Right lobe of liver (tissue), 4 donors: Measurements from ENCODE around the gene CCDC63.

ENCODE experiments used
- CTCF ChIP-seq, 4 donors: fragments of 200-600 bp in 3 of 4; fragments of 450-650 bp in 1 of 4; IDR thresholded peaks; one replicate each; pipeline versions ENCODE4 v1.5.1 to v1.8.0; 2016 to 2022; ENCODE audit warnings: antibody characterized with exemption in 4 of 4, mild to moderate bottlenecking in 2 of 4
- POLR2A ChIP-seq: fragments of 450-650 bp; IDR thresholded peaks from one replicate; pipeline ENCODE4 v1.6.1; 2017; ENCODE audit warnings: antibody characterized with exemption, mild to moderate bottlenecking
- donor health status: DM: no; HTN: no; CAD: no.
- donor health status: DM: no; HTN: no; CAD: no.
- donor health status: DM: no; HTN: yes; CAD: no.

GRCh38 chr12:110940933-110941332 lies 94.1 kb downstream of the CCDC63 start:
- TF ChIP-seq CTCF (IDR thresholded peaks at IDR 0.05), result no peak
- no peak for TF ChIP-seq POLR2A
